ENCODE measurements around the gene TTC9B.

Gene TTC9B

DNA sequence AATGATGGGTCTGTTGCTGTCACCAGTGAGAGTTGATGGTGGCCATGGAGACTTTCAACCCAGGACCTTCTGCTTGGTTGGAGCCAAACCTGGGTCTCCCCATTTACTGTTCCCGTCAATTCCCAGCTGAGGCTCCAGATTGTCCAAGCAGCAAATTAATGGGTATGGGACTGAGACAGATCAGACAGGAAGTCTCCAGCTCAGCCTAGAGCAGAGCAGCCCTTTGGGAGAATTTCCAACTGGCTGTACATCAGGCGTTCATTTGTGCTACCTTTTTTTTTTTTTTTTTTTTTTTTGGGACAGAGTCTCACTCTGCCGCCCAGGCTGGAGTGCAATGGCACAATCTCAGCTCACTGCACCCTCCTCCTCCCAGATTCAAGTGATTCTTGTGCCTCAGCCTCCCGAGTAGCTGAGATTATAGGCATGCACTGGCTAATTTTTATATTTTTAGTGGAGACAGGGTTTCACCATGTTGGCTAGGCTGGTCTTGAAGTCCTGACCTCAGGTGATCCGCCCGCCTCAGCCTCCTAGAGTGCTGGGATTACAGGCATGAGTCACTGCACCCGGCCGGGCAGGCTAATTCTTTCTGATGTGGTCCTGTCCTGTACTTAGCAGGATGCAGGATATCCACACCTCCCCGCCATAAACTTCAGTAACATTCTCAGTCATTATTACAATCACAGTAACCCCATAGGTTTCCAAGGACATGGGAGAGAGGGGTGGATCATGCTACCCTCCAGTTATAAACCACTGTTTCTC, 17.7 kb downstream of the TTC9B start:
- DNase-seq, result no peak
- peaks cover 36% of the 10 kb centered on the region for H3K36me3 Mint-ChIP-seq (ENCODE audit: low read depth)
- TF ChIP-seq, protein P1, sequence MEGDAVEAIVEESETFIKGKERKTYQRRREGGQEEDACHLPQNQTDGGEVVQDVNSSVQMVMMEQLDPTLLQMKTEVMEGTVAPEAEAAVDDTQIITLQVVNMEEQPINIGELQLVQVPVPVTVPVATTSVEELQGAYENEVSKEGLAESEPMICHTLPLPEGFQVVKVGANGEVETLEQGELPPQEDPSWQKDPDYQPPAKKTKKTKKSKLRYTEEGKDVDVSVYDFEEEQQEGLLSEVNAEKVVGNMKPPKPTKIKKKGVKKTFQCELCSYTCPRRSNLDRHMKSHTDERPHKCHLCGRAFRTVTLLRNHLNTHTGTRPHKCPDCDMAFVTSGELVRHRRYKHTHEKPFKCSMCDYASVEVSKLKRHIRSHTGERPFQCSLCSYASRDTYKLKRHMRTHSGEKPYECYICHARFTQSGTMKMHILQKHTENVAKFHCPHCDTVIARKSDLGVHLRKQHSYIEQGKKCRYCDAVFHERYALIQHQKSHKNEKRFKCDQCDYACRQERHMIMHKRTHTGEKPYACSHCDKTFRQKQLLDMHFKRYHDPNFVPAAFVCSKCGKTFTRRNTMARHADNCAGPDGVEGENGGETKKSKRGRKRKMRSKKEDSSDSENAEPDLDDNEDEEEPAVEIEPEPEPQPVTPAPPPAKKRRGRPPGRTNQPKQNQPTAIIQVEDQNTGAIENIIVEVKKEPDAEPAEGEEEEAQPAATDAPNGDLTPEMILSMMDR (IDR thresholded peaks at IDR 0.05), result no peak
- no peak overlapping the region for H3K27ac Mint-ChIP-seq
- H3K9me3 Mint-ChIP-seq, result no peaks in the 10 kb centered on the region
- no peaks in the 10 kb centered on the region for H3K4me1 Mint-ChIP-seq
- H3K27me3 Mint-ChIP-seq (ENCODE audit: low read depth, poor library complexity), result peaks cover 2% of the 10 kb centered on the region
- no peak overlapping the region for H3K4me3 Mint-ChIP-seq

DNA sequence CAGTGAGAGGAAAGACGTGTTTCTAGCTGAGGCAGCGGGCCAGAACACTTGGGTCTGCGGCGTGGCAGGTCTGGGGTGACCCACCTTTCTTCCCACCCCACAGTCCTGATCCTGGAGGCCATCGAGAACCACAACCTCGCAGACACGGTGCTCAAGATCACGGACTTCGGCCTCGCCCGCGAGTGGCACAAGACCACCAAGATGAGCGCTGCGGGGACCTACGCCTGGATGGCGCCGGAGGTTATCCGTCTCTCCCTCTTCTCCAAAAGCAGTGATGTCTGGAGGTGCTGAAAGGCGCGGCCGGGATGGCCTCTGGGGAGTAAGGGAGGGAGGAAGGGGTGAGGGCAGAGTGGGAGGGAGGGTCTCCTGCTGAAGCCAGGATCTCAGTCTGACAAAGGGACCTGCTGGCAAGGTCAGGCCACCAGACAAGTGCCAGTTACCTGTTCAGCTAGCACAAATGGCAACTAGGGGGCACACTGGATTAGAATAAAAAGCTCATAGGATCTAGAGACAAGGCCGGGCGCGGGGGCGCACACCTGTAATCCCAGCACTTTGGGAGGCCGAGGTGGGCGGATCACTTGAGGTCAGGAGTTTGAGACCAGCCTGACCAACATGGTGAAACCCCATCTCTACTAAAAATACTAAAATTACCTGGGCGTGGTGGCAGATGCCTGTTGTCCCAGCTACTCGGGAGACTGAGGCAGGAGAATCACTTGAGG, 19.8 kb downstream of the TTC9B start:
- H3K27me3 Mint-ChIP-seq (ENCODE audit: low read depth, poor library complexity), result no peaks in the 10 kb centered on the region
- DNase-seq, result no peak
- TF ChIP-seq, protein P1 (IDR thresholded peaks at IDR 0.05), result no peak
- peaks cover 14% of the 10 kb centered on the region for H3K4me1 Mint-ChIP-seq
- no peaks in the 10 kb centered on the region for H3K9me3 Mint-ChIP-seq
- H3K4me3 Mint-ChIP-seq, result no peak overlapping the region
- no peak overlapping the region for H3K27ac Mint-ChIP-seq
- H3K36me3 Mint-ChIP-seq (ENCODE audit: low read depth), result peaks cover 24% of the 10 kb centered on the region

DNA sequence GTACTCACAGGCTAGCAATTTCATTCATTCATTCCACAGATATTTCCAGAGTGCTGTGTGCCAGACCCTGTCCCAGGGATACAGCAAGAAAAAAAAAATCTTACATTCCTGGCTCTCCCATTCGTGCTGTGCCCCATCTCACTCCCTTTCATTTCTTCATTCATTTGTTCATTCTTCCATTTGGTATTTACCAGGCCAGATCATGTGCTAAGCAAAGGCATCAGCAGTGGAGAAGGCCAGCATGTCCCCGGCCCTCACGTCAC, 24.7 kb downstream of the TTC9B start:
- peaks cover 15% of the 10 kb centered on the region for H3K4me1 Mint-ChIP-seq
- no peak overlapping the region for H3K27ac Mint-ChIP-seq
- H3K27me3 Mint-ChIP-seq (ENCODE audit: low read depth, poor library complexity), result peaks cover 18% of the 10 kb centered on the region
- DNase-seq, result no peak
- H3K36me3 Mint-ChIP-seq (ENCODE audit: low read depth), result peaks cover 5% of the 10 kb centered on the region
- TF ChIP-seq, protein P1 (IDR thresholded peaks at IDR 0.05), result no peak
- peak overlapping the region; percentile 62 for H3K4me3 Mint-ChIP-seq
- H3K9me3 Mint-ChIP-seq, result no peaks in the 10 kb centered on the region

DNA sequence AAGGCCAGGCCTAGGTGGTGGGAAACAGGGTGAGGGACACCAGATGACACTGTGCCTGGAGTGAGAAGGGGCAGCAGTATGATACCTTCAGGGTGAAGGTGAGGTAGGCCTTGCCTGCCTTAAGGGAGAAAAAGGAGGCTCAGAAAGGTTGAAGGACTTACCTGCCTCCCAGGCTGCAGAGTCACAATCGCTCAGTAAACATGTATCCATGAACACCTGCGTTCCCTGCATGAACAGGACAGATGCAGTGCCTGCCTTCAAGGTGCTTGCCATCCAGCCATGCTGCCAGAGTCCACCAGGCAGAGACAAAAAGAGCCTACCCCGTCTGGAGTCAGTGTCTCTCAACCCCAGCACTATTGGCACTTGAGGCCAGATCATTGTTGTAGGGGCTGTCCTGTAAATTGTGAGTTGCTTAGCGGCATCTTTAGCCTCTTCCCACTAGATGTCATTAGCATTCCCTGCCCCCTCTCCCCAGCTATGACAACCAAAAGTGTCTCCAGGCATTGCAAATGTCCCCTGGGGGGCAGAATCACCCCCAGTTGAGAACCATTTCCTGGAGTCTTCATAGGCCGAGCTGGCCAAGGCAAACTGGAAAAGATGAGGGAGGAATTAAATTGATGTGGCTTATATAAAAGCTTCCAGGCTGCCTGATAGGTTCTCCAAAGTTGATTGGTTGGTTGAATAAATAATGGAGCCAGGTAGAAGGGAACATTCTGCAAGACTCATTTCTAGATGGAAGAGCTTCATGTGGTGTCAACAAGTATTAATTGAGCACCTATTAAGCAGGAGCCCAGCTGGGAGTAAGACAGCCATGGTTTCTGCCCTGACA, 25.2 kb downstream of the TTC9B start:
- Mint-ChIP-seq H3K4me1 (peaks cover 15% of the 10 kb centered on the region), H3K36me3 (ENCODE audit: low read depth) (peaks cover 3% of the 10 kb centered on the region), H3K4me3 (peak overlapping the region; percentile 70), H3K9me3 (no peaks in the 10 kb centered on the region), H3K27ac (no peak overlapping the region), H3K27me3 (ENCODE audit: low read depth, poor library complexity) (peaks cover 24% of the 10 kb centered on the region)
- DNase-seq, result no peak
- TF ChIP-seq, protein P1 (IDR thresholded peaks at IDR 0.05), result no peak

DNA sequence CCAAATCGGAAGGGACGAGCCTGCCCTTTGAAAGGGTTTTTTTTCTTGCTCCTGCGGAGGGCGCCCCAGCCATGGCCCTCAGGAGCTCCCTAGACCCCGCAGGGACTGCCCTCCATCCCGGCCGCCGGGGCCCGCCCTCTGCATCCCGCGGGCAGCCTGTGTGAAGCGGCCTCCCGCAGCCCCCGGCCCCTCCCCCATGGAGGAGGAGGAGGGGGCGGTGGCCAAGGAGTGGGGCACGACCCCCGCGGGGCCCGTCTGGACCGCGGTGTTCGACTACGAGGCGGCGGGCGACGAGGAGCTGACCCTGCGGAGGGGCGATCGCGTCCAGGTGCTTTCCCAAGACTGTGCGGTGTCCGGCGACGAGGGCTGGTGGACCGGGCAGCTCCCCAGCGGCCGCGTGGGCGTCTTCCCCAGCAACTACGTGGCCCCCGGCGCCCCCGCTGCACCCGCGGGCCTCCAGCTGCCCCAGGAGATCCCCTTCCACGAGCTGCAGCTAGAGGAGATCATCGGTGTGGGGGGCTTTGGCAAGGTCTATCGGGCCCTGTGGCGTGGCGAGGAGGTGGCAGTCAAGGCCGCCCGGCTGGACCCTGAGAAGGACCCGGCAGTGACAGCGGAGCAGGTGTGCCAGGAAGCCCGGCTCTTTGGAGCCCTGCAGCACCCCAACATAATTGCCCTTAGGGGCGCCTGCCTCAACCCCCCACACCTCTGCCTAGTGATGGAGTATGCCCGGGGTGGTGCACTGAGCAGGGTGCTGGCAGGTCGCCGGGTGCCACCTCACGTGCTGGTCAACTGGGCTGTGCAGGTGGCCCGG, 26.1 kb downstream of the TTC9B start:
- Mint-ChIP-seq H3K27ac (no peak overlapping the region), H3K9me3 (no peaks in the 10 kb centered on the region)
- DNase-seq, result peak; percentile 74

More for the DNA sequence above, 26.1 kb downstream of the TTC9B start:
- H3K4me1 Mint-ChIP-seq, result peaks cover 15% of the 10 kb centered on the region
- H3K36me3 Mint-ChIP-seq (ENCODE audit: low read depth), result no peaks in the 10 kb centered on the region
- peak overlapping the region; percentile 70 for H3K4me3 Mint-ChIP-seq
- TF ChIP-seq, protein P1 (IDR thresholded peaks at IDR 0.05), result no peak
- H3K27me3 Mint-ChIP-seq (ENCODE audit: low read depth, poor library complexity), result peaks cover 29% of the 10 kb centered on the region

All from nephron progenitor cell (in vitro differentiated cells).